Dermis microvascular lymphatic vessel endothelial cell (primary cell): Measurements from ENCODE around the gene RAB6B. TPM values are rescaled to one million over a fixed set of nuclear protein-coding genes. Genes with fewer than 3 reads are reported as not detected.

Experiments
- DNase-seq, 2 donors: peaks; one replicate each; pipeline versions ENCODE4 v3.0.0 to v3.0.0-alpha.2; 2010; ENCODE audit warnings: low read depth in 2 of 2
- total RNA-seq: library from RNA; depleted of rRNA; stranded (reverse); fragments of >200 nt; gene quantifications from 2 replicates; pipeline ENCODE4 v1.2.1, GENCODE V29; 2014

The RAB6B gene
- total RNA-seq, 1 donor from 2014 or later: 0.39 TPM

DNA sequence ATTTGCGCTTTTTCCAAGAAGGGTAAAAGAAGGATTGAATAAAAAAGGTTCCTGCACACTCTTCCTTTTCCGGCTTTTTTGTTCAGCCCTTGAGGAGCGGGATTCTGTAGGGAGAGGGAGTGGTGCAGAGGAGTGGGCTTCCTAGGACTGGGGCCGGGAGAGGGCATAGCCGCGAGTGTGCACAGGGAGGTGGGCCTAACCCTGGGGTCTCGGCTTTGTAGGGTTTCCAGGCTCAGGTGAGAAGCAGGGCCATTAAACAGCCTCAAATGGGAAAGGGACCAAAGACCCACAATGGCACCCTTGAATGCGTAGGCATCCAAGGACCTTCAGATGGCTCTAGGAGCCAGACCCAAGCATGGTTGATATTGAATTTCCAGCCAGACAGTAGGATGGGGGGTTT, 35.4 kb upstream of the RAB6B start:
- DNase-seq: no peak

DNA sequence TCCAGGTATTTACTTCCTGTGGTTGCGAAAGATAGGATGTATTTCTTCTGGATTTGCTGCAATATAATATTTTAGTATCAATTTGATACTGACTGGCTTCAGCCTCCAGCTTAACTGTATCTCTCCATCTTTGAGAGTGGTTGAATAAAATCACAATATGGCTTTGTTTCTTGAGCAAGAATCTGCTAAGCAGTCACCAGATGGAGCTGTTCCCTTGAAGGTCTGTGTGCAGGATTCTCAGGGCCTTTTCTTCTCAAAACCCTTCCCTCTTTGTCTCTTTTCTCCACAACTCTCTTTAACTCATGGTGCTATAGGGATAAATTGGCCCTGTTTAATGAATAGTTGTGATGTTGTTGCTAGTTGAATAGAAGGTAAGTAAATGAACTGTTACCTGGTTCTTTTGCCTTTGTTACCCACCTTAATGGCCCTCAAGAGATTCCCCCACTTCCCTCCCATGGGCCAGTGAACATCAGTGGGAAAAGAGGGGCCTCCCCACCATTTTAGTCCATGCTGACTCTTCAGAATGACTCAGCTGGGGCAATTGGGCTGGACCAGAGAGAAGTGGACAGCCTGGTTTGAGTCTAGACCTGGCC, 34.8 kb upstream of the RAB6B start:
- DNase-seq: peak; percentile 68 to 84

- peak in 1 of 2 donors; percentile 18 for DNase-seq
These were observed 33.4 kb upstream of the RAB6B start for GRCh38 chr3:133928903-133929607.

DNA sequence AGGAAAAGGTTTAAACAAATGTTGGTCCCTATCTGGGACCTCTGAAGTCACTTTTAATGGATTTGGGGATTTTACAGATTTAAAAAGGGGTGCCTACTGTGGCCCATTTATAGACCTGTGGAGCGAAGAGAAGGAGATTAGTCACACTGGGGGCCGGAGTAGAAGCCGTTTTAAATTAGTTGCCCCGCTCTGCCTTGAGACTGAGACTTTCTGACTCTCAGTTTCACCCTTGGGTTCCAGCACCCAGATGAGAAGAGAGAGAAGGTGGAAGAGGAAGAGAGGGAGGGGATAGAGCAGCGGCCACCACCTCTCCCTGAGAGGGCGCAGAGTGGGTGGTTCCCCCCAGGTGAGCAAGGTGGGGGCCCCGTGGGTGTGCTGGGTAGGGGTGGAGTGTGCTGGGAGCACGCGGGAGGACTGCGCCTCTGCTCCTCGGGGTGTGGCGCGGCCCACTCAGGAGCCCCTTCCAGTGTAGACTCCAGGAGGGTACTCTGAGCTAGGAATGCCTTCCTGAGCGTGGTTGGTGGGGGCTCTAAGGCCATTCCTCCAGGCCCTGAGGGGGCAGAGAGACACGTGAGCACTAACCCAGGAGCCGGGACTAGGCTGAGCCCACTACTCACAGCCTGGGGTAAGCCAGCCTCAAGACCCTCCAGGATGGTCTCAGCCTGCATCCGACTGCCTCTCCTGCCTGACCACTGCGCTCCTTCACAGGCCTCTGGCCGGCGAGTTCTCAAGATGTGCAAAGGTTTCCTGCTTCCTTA, 32.6 kb upstream of the RAB6B start:
- DNase-seq: no peak

DNA sequence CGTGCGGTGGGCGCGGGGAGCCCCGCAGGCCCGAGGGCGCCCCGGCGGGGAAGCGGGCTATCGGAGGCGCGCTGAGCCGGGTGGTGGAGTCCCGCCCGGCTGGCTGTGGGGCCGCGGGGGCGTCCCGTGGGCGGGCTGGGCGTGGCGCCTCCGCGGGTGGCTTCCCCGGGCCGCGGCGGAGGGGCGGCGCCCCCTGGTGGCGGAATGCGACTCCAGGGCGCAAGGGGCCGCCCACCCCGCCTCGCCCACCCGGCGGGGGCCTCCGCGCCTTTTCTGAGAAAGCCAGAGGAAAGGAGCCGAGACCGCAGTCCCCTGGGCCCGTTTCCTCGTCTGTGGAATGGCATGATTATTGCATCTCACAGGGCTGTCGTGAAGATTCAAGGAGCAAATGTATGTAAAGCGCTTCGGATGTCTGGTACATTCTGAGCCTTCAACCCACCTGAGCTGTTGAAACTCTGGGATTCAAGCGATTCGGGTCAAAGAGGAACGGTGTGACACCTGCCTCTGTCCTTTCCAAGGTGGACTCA, 31.9 kb upstream of the RAB6B start:
- peak in 1 of 2 donors; percentile 54 for DNase-seq

GRCh38 chr3:133926736-133927539, 31.3 kb upstream of the RAB6B start:
- no peak for DNase-seq

- DNase-seq: no peak
These were observed 30.5 kb upstream of the RAB6B start for GRCh38 chr3:133925960-133926735.

- no peak for DNase-seq
These were observed 28.4 kb upstream of the RAB6B start for GRCh38 chr3:133924041-133924440.

GRCh38 chr3:133921592-133921991, 25.9 kb upstream of the RAB6B start:
- DNase-seq: no peak

DNA sequence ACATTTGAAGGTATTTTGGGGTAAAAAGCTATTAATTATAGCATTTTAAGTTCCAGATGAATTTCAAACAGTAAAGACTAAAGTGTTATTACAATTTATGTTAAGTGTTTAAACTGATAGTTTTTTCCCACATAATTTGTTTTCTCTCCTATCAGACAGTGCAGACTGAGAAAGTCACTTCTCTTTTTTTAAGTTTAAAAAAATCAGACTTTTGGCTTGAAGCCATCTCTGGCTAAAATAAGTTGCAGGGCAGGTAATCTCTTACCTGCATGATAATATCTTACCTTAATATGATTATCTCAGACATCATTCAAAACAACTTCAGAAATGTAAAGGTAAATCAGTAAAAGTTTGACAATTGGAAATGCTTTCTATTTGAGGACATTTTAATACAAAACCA, 21.5 kb upstream of the RAB6B start:
- DNase-seq: no peak

- no peak for DNase-seq
These were observed 20.3 kb upstream of the RAB6B start for GRCh38 chr3:133915685-133916658.

DNA sequence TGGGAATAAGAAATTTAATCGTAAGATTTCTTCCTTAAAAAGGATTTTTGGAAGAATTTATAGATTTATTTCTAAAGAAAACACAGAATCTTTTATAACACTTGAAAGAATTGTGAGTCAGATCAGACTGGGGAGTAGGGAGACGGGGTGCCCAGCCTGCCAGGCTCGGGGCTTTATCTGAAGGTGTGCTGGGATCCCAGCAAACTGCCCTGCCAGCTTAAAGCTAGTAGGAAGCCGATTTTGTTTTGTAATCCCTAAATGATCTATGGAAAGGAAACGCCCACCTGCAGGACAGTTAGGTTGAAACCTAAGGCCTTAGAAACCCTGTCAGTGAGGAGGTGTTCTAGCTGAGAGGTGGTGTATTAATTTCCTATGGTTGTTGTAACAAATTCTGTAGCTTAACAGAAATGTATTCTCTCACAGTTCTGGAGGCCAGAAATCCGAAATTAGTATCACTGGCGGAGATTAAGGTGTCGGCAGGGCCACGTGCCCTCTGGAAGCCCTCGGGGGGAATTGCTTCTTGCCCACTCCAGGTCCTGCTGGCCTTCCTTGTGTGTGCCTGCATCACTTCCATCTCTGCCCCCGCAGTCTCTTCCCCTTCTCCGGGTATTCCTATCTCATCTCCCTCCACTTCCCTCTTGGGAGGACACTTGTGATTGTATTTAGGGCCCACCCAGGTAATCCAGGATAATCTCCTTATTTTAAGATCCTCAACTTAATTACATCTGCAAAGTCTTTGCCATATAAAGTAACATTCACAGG, 19.3 kb upstream of the RAB6B start:
- no peak for DNase-seq

- DNase-seq: no peak
These were observed 14.7 kb upstream of the RAB6B start for GRCh38 chr3:133910422-133910821.

GRCh38 chr3:133905376-133905775, 9.7 kb upstream of the RAB6B start:
- no peak for DNase-seq

GRCh38 chr3:133901847-133902246, 6.2 kb upstream of the RAB6B start:
- no peak for DNase-seq

- DNase-seq: no peak
These were observed 5.4 kb upstream of the RAB6B start for GRCh38 chr3:133901083-133901482.

DNA sequence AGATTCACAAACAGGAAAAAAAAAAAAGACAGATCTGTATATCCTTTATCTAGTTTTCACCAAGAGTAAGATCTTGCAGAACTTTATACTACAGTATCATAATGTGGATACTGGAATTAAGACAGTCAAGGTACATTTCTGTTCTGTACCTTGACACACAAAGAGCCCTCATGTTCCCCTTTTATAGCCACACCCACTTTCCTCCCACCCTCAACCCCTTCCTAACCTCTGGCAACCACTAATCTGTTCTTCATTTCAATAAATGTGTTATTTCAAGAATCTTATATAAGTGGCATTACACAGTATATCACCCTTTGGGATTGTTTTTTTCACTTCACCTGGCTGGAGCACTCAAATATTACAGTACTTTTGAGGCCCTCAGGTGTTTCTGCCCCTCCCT, 3.6 kb upstream of the RAB6B start:
- no peak for DNase-seq

GRCh38 chr3:133897547-133897946, 1.9 kb upstream of the RAB6B start:
- no peak for DNase-seq
